WERI-Rb-1 (cell line): Measurements from ENCODE around the gene PPP2R5E.

ENCODE experiments used
- DNase-seq: peaks from one replicate; pipeline ENCODE4 v3.0.0-alpha.2; 2020
- H3K27ac ChIP-seq: fragments of 250-450 bp; sonication (Bioruptor Pico); 2 replicates; pipeline ENCODE4 v1.5.1; 2020; ENCODE audit warnings: mild to moderate bottlenecking, moderate library complexity
- H3K27me3 ChIP-seq: fragments of 250-450 bp; sonication (Bioruptor Pico); 2 replicates; pipeline ENCODE4 v1.5.1; 2021; ENCODE audit warnings: mild to moderate bottlenecking, low read depth, moderate library complexity; ENCODE audit not compliant: insufficient read depth, severe bottlenecking
- H3K36me3 ChIP-seq: fragments of 250-450 bp; sonication (Bioruptor Pico); 2 replicates; pipeline ENCODE4 v1.5.1; 2020; ENCODE audit warnings: mild to moderate bottlenecking, moderate library complexity
- H3K4me3 ChIP-seq: 2 replicates; pipeline ENCODE4 v1.5.1; 2011; ENCODE audit warnings: low read depth, mild to moderate bottlenecking, control low read depth, low read length
- H3K9me3 ChIP-seq: fragments of 250-450 bp; sonication (Bioruptor Pico); 2 replicates; pipeline ENCODE4 v1.5.1; 2021; ENCODE audit warnings: mild to moderate bottlenecking, moderate library complexity; ENCODE audit not compliant: severe bottlenecking
- CTCF ChIP-seq: IDR thresholded peaks from 2 replicates; pipeline ENCODE4 v1.5.1; 2011; ENCODE audit warnings: low read depth, mild to moderate bottlenecking, control low read depth, inconsistent platforms, low read length

Gene PPP2R5E

GRCh38 chr14:63342371-63342770 lies 200.8 kb downstream of the PPP2R5E start:
- Histone ChIP-seq H3K4me3 (no peak overlapping the region), H3K27ac (no peak overlapping the region), H3K9me3 (no peaks in the 10 kb centered on the region), H3K27me3 (no peaks in the 10 kb centered on the region), H3K36me3 (no peaks in the 10 kb centered on the region)
- DNase-seq: no peak
- TF ChIP-seq CTCF: no peak

- no peak for DNase-seq
- Histone ChIP-seq H3K4me3 (no peak overlapping the region), H3K9me3 (no peaks in the 10 kb centered on the region), H3K36me3 (no peaks in the 10 kb centered on the region), H3K27ac (no peak overlapping the region), H3K27me3 (no peaks in the 10 kb centered on the region)
- no peak for TF ChIP-seq CTCF
Observed at GRCh38 chr14:63328787-63329737, 214.1 kb downstream of the PPP2R5E start.

GRCh38 chr14:63326840-63327239 lies 216.3 kb downstream of the PPP2R5E start:
- no peaks in the 10 kb centered on the region for H3K36me3 ChIP-seq
- TF ChIP-seq CTCF: no peak
- H3K27me3 ChIP-seq: no peaks in the 10 kb centered on the region
- no peak overlapping the region for H3K27ac ChIP-seq
- no peaks in the 10 kb centered on the region for H3K9me3 ChIP-seq
- no peak overlapping the region for H3K4me3 ChIP-seq
- no peak for DNase-seq

- no peak for DNase-seq
- no peaks in the 10 kb centered on the region for H3K9me3 ChIP-seq
- TF ChIP-seq CTCF: no peak
- no peaks in the 10 kb centered on the region for H3K36me3 ChIP-seq
- H3K27me3 ChIP-seq: no peaks in the 10 kb centered on the region
- no peak overlapping the region for H3K4me3 ChIP-seq
- H3K27ac ChIP-seq: no peak overlapping the region
Observed at GRCh38 chr14:63322897-63323573, 220.1 kb downstream of the PPP2R5E start.

GRCh38 chr14:63322472-63322871 lies 220.7 kb downstream of the PPP2R5E start:
- H3K36me3 ChIP-seq: no peaks in the 10 kb centered on the region
- TF ChIP-seq CTCF: no peak
- DNase-seq: no peak
- H3K27ac ChIP-seq: no peak overlapping the region
- no peak overlapping the region for H3K4me3 ChIP-seq
- H3K27me3 ChIP-seq: no peaks in the 10 kb centered on the region
- no peaks in the 10 kb centered on the region for H3K9me3 ChIP-seq
